Skeletal muscle tissue (tissue), 4 donors: ENCODE data around the gene THUMPD1. TPM values are rescaled to one million over a fixed set of nuclear protein-coding genes. Genes with fewer than 3 reads are reported as not detected.
A peak's percentile ranks its signal among the peaks of the same experiment; 100 is the strongest.

Experiments used
- H3K27ac ChIP-seq: one replicate; pipeline ENCODE4 v1.7.0; 2013; ENCODE audit warnings: mild to moderate bottlenecking, low read depth, low read length, inconsistent platforms
- H3K27me3 ChIP-seq, 3 donors: one replicate each; pipeline ENCODE4 v1.7.0; 2013; ENCODE audit warnings: low read length in 3 of 3; ENCODE audit not compliant: control insufficient read depth in 3 of 3, insufficient read depth in 3 of 3
- H3K36me3 ChIP-seq, 3 donors: one replicate each; pipeline ENCODE4 v1.7.0; 2013; ENCODE audit warnings: low read length in 3 of 3; ENCODE audit not compliant: control insufficient read depth in 3 of 3, insufficient read depth in 3 of 3
- H3K4me1 ChIP-seq, 3 donors: one replicate each; pipeline ENCODE4 v1.7.0; 2013; ENCODE audit warnings: low read length in 3 of 3, mild to moderate bottlenecking in 3 of 3; ENCODE audit not compliant: control insufficient read depth in 3 of 3, insufficient read depth in 3 of 3
- H3K4me3 ChIP-seq, 3 donors: one replicate each; pipeline ENCODE4 v1.7.0; 2013; ENCODE audit warnings: low read length in 3 of 3
- H3K9ac ChIP-seq, 3 donors: one replicate each; pipeline ENCODE4 v1.7.0; 2013; ENCODE audit warnings: low read length in 3 of 3, mild to moderate bottlenecking in 3 of 3, moderate library complexity in 2 of 3, low read depth in 1 of 3
- H3K9me3 ChIP-seq, 3 donors: one replicate each; pipeline ENCODE4 v1.7.0; 2013; ENCODE audit warnings: low read length in 3 of 3; ENCODE audit not compliant: control insufficient read depth in 3 of 3
- total RNA-seq: library from RNA; depleted of rRNA; stranded (reverse); fragments of >200 nt; gene quantifications from one replicate; pipeline ENCODE4 v1.2.3, GENCODE V29; 2014
- donor health status: Osteomylitis.

THUMPD1 gene
- total RNA-seq, result 29.2 TPM

DNA sequence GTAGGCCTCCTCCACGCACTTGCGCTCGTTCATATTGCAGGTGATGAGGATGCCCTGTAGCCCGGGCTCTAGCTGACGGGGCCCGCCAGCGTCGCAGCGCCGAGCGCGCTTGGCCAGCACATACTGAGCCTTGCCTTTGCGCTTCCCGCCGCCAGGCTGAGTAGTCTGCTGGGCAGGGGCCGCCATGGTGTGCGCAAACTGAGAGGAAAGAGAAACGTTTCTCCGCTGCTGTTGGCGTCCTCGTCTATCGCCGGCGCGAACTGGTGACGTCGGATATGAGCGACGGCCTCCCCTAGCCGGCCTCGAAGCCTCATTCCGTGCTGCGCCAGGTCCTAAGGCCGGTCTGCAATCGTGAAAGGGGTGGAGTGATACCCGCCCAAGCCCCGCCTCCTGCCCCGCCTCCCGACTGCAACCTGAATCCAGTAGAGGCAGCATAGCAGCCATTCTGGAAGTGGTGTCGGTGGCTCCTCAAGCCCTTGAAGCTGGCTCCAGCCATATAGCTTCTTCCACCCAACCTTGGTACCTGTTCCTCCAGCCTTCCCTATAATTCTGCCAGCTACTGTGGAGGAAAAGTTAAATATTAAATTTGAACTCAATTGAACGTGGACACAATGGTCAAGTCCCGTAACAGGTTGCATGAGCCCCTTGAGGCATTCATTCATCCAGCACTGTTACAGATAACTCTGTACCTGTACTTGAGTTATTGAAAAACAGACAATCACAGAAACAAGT, at the start of gene THUMPD1:
THUMPD1 (minus strand) TSS at position 265 of the 732 bp plus-strand sequence; CDS start at position 186, 79 bp downstream.
- Histone ChIP-seq H3K4me1 (peaks cover 13 to 16% (median 14%) of the 10 kb centered on the region in 3 donors), H3K9me3 (no peaks in the 10 kb centered on the region), H3K36me3 (peaks cover 9 to 18% (median 12%) of the 10 kb centered on the region in 3 donors), H3K4me3 (peak within 1 kb of the TSS; percentile 97 to 100 (median 100)), H3K27ac (peak within 1 kb of the TSS; percentile 91), H3K9ac (peak within 1 kb of the TSS; percentile 92 to 98 (median 97)), H3K27me3 (no peaks in the 10 kb centered on the region)

DNA sequence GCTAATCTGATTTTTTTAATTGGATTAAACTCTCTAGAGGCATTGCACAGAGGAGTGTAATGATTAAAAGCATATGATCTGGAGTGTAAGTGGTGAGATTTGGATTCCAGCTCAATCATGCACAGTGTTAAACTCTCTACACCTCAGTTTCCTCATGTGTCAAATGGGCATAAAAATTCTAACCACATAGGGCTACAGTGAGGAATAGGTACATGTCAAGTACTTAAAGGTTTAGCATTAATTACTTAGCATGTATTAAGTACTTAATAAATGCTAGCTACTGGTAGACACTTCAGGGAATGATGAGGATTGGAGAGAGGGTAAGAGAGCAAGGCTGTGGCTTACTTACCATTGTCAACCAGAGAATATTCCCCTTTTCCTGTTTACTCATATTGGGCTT, 47.5 kb upstream of the THUMPD1 start:
- Histone ChIP-seq H3K27ac (no peak overlapping the region), H3K36me3 (no peaks in the 10 kb centered on the region), H3K4me3 (no peak overlapping the region), H3K4me1 (no peaks in the 10 kb centered on the region), H3K27me3 (no peaks in the 10 kb centered on the region), H3K9me3 (no peaks in the 10 kb centered on the region), H3K9ac (no peak overlapping the region)

- no peaks in the 10 kb centered on the region for H3K27me3 ChIP-seq
- H3K4me1 ChIP-seq, result no peaks in the 10 kb centered on the region
- peaks cover 0 to 7% (median 0%) of the 10 kb centered on the region in 3 donors for H3K36me3 ChIP-seq
- H3K9me3 ChIP-seq, result no peaks in the 10 kb centered on the region
- no peak overlapping the region for H3K9ac ChIP-seq
- H3K4me3 ChIP-seq, result no peak overlapping the region
- no peak overlapping the region for H3K27ac ChIP-seq
Measured at GRCh38 chr16:20784204-20784603, 42.6 kb upstream of the THUMPD1 start.

GRCh38 chr16:20782470-20782869, 40.9 kb upstream of the THUMPD1 start:
- H3K36me3 ChIP-seq, result peaks cover 0 to 7% (median 0%) of the 10 kb centered on the region in 3 donors
- H3K4me1 ChIP-seq, result no peaks in the 10 kb centered on the region
- H3K9me3 ChIP-seq, result no peaks in the 10 kb centered on the region
- H3K27ac ChIP-seq, result no peak overlapping the region
- H3K9ac ChIP-seq, result no peak overlapping the region
- no peaks in the 10 kb centered on the region for H3K27me3 ChIP-seq
- H3K4me3 ChIP-seq, result no peak overlapping the region

GRCh38 chr16:20781697-20782096, 40.1 kb upstream of the THUMPD1 start:
- H3K27me3 ChIP-seq, result no peaks in the 10 kb centered on the region
- H3K36me3 ChIP-seq, result peaks cover 0 to 7% (median 0%) of the 10 kb centered on the region in 3 donors

DNA sequence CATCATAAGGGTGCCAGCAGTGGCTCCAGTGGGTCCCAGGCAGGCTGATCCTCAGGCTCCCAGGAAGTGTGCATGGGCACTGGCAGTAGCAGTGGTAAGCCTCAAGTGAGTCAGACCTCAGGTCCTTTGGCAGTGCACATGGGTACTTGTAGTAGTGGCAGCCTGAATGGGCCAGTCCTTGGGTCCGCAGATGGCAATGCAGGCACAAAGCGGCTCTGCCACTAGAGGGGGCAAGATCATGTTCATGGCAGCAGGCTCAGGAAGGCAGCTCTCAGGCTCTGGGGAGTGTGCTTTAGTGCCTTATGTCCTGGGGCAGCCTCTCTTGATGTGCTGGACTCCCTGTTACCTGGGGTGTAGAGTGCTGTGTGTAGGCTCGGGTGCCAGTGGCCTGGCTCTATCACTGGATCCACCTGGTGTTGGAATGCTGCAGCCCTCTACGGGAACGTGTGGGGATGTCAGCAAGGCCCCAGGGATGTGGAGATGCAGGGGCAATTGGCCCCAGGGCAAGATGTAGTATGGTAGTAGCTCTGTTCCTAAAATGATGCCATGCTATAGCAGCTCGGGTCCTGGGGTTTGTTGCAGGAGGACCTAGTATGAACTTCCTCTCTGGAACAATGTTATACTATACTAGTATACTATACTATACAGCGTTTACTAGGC, 33.2 kb upstream of the THUMPD1 start:
- H3K4me3 ChIP-seq, result no peak overlapping the region
- no peaks in the 10 kb centered on the region for H3K9me3 ChIP-seq
- H3K27ac ChIP-seq, result no peak overlapping the region
- no peaks in the 10 kb centered on the region for H3K36me3 ChIP-seq
- no peak overlapping the region for H3K9ac ChIP-seq
- H3K4me1 ChIP-seq, result no peaks in the 10 kb centered on the region
- H3K27me3 ChIP-seq, result no peaks in the 10 kb centered on the region

More at GRCh38 chr16:20781697-20782096, 40.1 kb upstream of the THUMPD1 start:
- Histone ChIP-seq H3K9me3 (no peaks in the 10 kb centered on the region), H3K27ac (no peak overlapping the region), H3K4me3 (no peak overlapping the region), H3K9ac (no peak overlapping the region), H3K4me1 (no peaks in the 10 kb centered on the region)

DNA sequence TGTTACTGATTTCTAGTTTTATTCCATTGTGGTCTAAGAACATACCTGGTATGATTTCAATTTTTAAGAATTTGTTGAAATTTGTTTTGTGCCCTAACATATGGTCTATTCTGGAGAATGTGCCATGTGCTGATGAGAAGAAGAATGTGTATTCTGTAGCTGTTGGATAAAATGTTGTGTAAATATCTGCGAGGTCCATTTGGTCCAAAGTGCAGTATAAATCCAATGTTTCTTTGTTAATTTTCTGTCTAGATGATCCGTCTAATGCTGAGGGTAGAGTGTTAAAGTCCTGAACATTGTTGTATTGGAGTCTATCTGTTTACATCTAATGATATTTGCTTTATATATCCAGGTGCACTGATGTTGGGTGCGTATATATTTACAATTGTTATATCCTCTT, 32.1 kb upstream of the THUMPD1 start:
- Histone ChIP-seq H3K4me3 (no peak overlapping the region), H3K36me3 (no peaks in the 10 kb centered on the region), H3K9me3 (no peaks in the 10 kb centered on the region), H3K4me1 (no peaks in the 10 kb centered on the region), H3K27me3 (no peaks in the 10 kb centered on the region), H3K9ac (no peak overlapping the region), H3K27ac (no peak overlapping the region)

DNA sequence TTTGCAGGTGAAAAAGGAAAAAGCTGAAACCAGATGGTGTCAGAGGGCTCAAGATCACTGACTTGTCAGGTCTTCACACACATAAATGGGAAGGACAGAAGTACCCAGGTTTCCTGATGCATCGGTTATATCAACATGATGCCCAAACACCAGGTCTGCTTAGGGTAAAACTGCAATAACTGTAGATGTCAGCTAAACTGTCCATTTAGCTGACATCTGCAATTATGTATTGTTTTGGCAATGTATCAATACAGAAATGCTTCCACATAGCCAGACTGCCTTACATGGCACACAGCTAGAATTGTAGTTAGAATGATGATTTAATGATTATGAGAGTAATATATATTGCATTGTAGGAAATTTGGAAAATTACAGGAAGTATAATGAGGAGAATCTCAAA, 27.2 kb upstream of the THUMPD1 start:
- Histone ChIP-seq H3K4me1 (no peaks in the 10 kb centered on the region), H3K36me3 (no peaks in the 10 kb centered on the region), H3K9ac (no peak overlapping the region), H3K9me3 (no peaks in the 10 kb centered on the region), H3K27me3 (no peaks in the 10 kb centered on the region), H3K4me3 (no peak overlapping the region), H3K27ac (no peak overlapping the region)

- H3K9ac ChIP-seq, result no peak overlapping the region
- H3K9me3 ChIP-seq, result no peaks in the 10 kb centered on the region
- H3K4me1 ChIP-seq, result no peaks in the 10 kb centered on the region
- no peak overlapping the region for H3K4me3 ChIP-seq
- no peaks in the 10 kb centered on the region for H3K36me3 ChIP-seq
- H3K27ac ChIP-seq, result no peak overlapping the region
- H3K27me3 ChIP-seq, result no peaks in the 10 kb centered on the region
Measured at GRCh38 chr16:20768121-20768520, 26.5 kb upstream of the THUMPD1 start.

- no peaks in the 10 kb centered on the region for H3K9me3 ChIP-seq
- no peak overlapping the region for H3K27ac ChIP-seq
- H3K4me3 ChIP-seq, result no peak overlapping the region
- H3K9ac ChIP-seq, result no peak overlapping the region
- no peaks in the 10 kb centered on the region for H3K36me3 ChIP-seq
- no peaks in the 10 kb centered on the region for H3K27me3 ChIP-seq
- H3K4me1 ChIP-seq, result no peaks in the 10 kb centered on the region
Measured at GRCh38 chr16:20767577-20767976, 26.0 kb upstream of the THUMPD1 start.
